GM21786 (cell line): Measurements from ENCODE around the gene OSBP2.
"Not testable (repeated sequence)": the region's sequence is repeated elsewhere in the genome, so short reads cannot be mapped to it uniquely, and the experiment has no call there.

Experiments
- ATAC-seq: cut with Tn5 transposase; IDR thresholded peaks from one replicate; pipeline ENCODE4 v1.9.1; 2021; ENCODE audit not compliant: unreplicated experiment

The OSBP2 gene

GRCh38 chr22:30694640-30695350 is at the start of gene OSBP2:
Gene OSBP2 (plus strand): TSS chr22:30694874. CDS start chr22:30694910, 36 bp downstream.
- no peak for ATAC-seq

GRCh38 chr22:30646518-30647160 is 48.0 kb upstream of the OSBP2 start:
- ATAC-seq: no peak

GRCh38 chr22:30647536-30647935 is 47.1 kb upstream of the OSBP2 start:
- no peak for ATAC-seq

- no peak for ATAC-seq
Measured at GRCh38 chr22:30648825-30649224, 45.8 kb upstream of the OSBP2 start.

GRCh38 chr22:30649430-30650007 is 45.2 kb upstream of the OSBP2 start:
- no peak for ATAC-seq

GRCh38 chr22:30650508-30651116 is 44.1 kb upstream of the OSBP2 start:
- ATAC-seq: no peak

GRCh38 chr22:30652852-30653251 is 41.8 kb upstream of the OSBP2 start:
- ATAC-seq: no peak

- no peak for ATAC-seq
Measured at GRCh38 chr22:30654361-30654760, 40.3 kb upstream of the OSBP2 start.

GRCh38 chr22:30655532-30655931 is 39.1 kb upstream of the OSBP2 start:
- ATAC-seq: no peak

- ATAC-seq: no peak
Measured at GRCh38 chr22:30662040-30662439, 32.6 kb upstream of the OSBP2 start.

GRCh38 chr22:30664798-30665197 is 29.9 kb upstream of the OSBP2 start:
- ATAC-seq: no peak

GRCh38 chr22:30665266-30665665 is 29.4 kb upstream of the OSBP2 start:
- ATAC-seq: no peak

GRCh38 chr22:30665786-30666185 is 28.9 kb upstream of the OSBP2 start:
- ATAC-seq: no peak

- ATAC-seq: no peak
Measured at GRCh38 chr22:30667107-30667493, 27.6 kb upstream of the OSBP2 start.

- peak; percentile 81 for ATAC-seq
Measured at GRCh38 chr22:30667494-30668385, 26.9 kb upstream of the OSBP2 start, which contains the start of gene DUSP18. Gene DUSP18 (minus strand): TSS chr22:30667875. CDS start chr22:30664003, 3,872 bp downstream.

- ATAC-seq: no peak
Measured at GRCh38 chr22:30668386-30668710, 26.3 kb upstream of the OSBP2 start.

GRCh38 chr22:30671071-30671470 is 23.6 kb upstream of the OSBP2 start:
- ATAC-seq: no peak

GRCh38 chr22:30673136-30673535 is 21.5 kb upstream of the OSBP2 start:
- no peak for ATAC-seq

- no peak for ATAC-seq
Measured at GRCh38 chr22:30674482-30674881, 20.2 kb upstream of the OSBP2 start.

- ATAC-seq: no peak
Measured at GRCh38 chr22:30675436-30675835, 19.2 kb upstream of the OSBP2 start.

- not testable (repeated sequence) for ATAC-seq
Measured at GRCh38 chr22:30676565-30676964, 18.1 kb upstream of the OSBP2 start.
